GM18499 (cell line): ENCODE results near the gene GAMT.

Experiments used
- ATAC-seq: cut with Tn5 transposase; IDR thresholded peaks from one replicate; pipeline ENCODE4 v1.9.1; 2021; ENCODE audit warnings: moderate number of reproducible peaks; ENCODE audit not compliant: insufficient read depth, unreplicated experiment

The GAMT gene

GRCh38 chr19:1370579-1371361, 30.6 kb downstream of the GAMT start:
- no peak for ATAC-seq

- ATAC-seq, result no peak
Measured at GRCh38 chr19:1369214-1369805, 32.0 kb downstream of the GAMT start.

GRCh38 chr19:1366899-1367870, 34.2 kb downstream of the GAMT start:
- ATAC-seq, result no peak

- no peak for ATAC-seq
Measured at GRCh38 chr19:1366296-1366695, 35.0 kb downstream of the GAMT start.

- no peak for ATAC-seq
Measured at GRCh38 chr19:1365319-1366269, 35.7 kb downstream of the GAMT start.

GRCh38 chr19:1364070-1364704, 37.2 kb downstream of the GAMT start:
- ATAC-seq, result no peak

GRCh38 chr19:1363599-1363998, 37.7 kb downstream of the GAMT start:
- no peak for ATAC-seq

- ATAC-seq, result no peak
Measured at GRCh38 chr19:1362387-1363257, 38.7 kb downstream of the GAMT start.

- ATAC-seq, result no peak
Measured at GRCh38 chr19:1361601-1362386, 39.5 kb downstream of the GAMT start.

- ATAC-seq, result no peak
Measured at GRCh38 chr19:1360818-1361461, 40.4 kb downstream of the GAMT start.

GRCh38 chr19:1360126-1360817, 41.1 kb downstream of the GAMT start:
- ATAC-seq, result no peak

- no peak for ATAC-seq
Measured at GRCh38 chr19:1357531-1358109, 43.7 kb downstream of the GAMT start.

- no peak for ATAC-seq
Measured at GRCh38 chr19:1356508-1356865, 44.9 kb downstream of the GAMT start.

- ATAC-seq, result no peak
Measured at GRCh38 chr19:1355568-1356507, 45.5 kb downstream of the GAMT start.

- ATAC-seq, result no peak
Measured at GRCh38 chr19:1354970-1355567, 46.3 kb downstream of the GAMT start.
